ENCODE results near the gene KREMEN1.
A peak's percentile ranks its signal among the peaks of the same experiment; 100 is the strongest.

The KREMEN1 gene

DNA sequence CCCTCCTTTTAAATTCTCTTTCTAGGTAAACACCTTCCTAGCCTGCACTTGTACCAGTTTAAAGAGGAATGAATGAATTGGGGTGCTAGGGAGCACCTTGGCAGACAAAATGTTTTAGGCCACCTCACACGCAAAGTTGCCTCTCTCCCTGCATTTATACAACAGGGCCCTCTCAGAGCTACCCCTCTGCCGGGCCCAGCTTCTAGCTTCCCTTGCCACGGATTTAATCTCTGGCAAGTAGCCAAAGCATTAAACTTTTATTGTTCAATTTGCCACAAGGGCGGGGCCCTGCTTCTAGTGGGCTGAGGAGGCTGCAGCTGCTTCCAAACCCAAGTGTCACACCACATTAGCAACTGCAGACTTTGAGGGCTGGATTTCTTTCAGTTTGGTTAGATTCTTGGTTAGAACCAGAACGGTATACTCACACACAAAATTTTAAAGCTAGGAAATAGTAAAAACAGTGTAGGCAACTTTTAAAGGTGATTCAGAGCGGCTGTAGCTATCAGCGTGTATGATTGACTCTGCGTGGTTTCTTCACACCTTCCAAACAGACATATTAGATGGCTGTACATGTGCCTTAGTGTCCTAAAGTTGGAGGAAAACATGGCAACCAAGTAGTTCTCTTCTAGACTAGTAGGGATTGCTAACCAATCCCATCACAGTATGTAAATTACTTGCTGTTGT lies 6.5 kb downstream of the KREMEN1 start:
- H3K4me3 ChIP-seq (ENCODE audit: low read depth, low read length) = no peak overlapping the region
- no peak for DNase-seq (ENCODE audit: low read depth)
- TF ChIP-seq, protein P1, sequence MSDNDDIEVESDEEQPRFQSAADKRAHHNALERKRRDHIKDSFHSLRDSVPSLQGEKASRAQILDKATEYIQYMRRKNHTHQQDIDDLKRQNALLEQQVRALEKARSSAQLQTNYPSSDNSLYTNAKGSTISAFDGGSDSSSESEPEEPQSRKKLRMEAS (IDR thresholded peaks at IDR 0.05; ENCODE audit: low read depth, low read length) = no peak
- TF ChIP-seq, protein P2, sequence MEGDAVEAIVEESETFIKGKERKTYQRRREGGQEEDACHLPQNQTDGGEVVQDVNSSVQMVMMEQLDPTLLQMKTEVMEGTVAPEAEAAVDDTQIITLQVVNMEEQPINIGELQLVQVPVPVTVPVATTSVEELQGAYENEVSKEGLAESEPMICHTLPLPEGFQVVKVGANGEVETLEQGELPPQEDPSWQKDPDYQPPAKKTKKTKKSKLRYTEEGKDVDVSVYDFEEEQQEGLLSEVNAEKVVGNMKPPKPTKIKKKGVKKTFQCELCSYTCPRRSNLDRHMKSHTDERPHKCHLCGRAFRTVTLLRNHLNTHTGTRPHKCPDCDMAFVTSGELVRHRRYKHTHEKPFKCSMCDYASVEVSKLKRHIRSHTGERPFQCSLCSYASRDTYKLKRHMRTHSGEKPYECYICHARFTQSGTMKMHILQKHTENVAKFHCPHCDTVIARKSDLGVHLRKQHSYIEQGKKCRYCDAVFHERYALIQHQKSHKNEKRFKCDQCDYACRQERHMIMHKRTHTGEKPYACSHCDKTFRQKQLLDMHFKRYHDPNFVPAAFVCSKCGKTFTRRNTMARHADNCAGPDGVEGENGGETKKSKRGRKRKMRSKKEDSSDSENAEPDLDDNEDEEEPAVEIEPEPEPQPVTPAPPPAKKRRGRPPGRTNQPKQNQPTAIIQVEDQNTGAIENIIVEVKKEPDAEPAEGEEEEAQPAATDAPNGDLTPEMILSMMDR (IDR thresholded peaks at IDR 0.05; ENCODE audit: low read depth, low read length) = no peak
- TF ChIP-seq POLR2A (IDR thresholded peaks at IDR 0.05; ENCODE audit: extremely low read depth, insufficient read length) (no peak), MYC (IDR thresholded peaks at IDR 0.05; ENCODE audit: low read depth, low read length) (no peak)

DNA sequence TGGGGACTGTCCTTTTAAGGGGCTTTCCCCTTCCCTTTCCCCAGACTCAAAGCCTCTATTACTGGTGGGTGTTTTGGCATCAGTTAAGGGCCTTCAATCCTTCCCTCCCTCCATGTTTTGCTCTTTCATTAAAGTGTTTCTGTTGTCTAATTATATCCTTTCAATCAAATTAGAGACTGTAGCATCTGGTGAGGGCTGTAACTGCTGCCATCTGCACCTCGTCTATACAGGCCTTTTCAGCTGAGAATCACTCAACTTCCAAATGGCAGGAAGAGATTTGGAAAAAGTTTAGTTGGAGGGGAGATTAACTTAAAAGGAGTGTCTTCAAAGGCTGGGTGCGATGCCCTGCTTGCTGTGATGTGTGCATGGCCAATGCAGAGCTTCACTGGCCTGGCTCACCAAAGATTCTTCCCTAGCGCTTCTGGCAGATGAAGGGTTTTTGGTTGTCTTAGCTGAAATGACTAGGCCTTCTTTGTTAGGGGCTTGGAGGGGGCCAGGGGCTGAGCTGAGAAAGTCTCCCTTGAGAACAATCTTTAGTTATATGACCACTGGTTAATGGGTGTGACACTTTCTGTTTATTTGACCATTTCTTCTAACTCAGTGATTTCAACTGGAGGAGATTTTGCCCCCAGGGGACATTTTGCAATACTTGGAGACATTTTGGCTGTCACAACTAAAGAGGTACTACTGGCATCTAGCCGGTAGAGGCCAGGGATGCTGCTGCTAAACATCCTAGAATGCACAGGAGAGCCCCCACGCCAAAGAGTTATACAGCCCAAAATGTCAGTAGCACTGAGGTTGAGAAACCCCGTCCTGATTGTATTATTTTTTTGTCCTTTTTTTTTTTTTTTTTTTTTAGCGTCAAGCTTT lies 7.5 kb downstream of the KREMEN1 start:
- TF ChIP-seq POLR2A (IDR thresholded peaks at IDR 0.05; ENCODE audit: extremely low read depth, insufficient read length) (no peak), MYC (IDR thresholded peaks at IDR 0.05; ENCODE audit: low read depth, low read length) (no peak)
- TF ChIP-seq, protein P1 (IDR thresholded peaks at IDR 0.05; ENCODE audit: low read depth, low read length) = no peak
- TF ChIP-seq, protein P2 (IDR thresholded peaks at IDR 0.05; ENCODE audit: low read depth, low read length) = peak; percentile 12
- no peak overlapping the region for H3K4me3 ChIP-seq (ENCODE audit: low read depth, low read length)
- peak; percentile 83 for DNase-seq (ENCODE audit: low read depth)

DNA sequence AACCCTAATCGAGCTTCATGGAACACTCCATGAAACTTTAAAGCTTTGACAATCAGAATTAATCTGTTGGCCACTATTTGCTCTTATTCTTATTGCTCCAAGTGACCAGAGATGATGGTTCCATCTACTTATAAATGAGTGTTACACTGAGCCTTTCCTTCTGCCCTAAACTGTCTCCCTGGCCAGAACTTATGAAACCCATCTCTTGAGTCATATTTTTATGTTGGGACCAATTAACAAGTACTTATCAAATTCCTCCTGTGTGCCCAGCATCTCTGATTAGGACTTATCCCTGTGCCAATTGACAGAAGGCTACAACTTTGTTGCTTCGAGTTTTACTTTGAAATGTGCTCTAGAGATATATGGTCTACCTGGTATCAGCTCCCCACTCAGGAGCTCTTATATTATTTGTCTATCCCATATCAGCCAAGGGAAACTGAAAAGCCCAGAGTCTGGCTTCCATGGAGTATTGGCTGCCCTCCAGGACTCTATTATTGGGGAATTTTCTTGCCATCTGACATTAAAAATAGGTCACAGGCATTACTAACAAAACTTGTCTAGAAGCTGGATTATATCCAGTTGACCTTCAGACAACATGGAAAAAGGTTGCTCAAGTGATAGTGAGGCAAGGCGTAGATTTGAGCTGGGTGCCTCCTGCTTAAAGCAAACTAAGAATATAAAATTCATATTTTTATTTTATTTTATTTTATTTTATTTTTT lies 8.8 kb downstream of the KREMEN1 start:
- DNase-seq (ENCODE audit: low read depth) = no peak
- no peak overlapping the region for H3K4me3 ChIP-seq (ENCODE audit: low read depth, low read length)
- TF ChIP-seq, protein P2 (IDR thresholded peaks at IDR 0.05; ENCODE audit: low read depth, low read length) = no peak
- TF ChIP-seq POLR2A (IDR thresholded peaks at IDR 0.05; ENCODE audit: extremely low read depth, insufficient read length) (no peak), MYC (IDR thresholded peaks at IDR 0.05; ENCODE audit: low read depth, low read length) (no peak)
- TF ChIP-seq, protein P1 (IDR thresholded peaks at IDR 0.05; ENCODE audit: low read depth, low read length) = no peak

DNA sequence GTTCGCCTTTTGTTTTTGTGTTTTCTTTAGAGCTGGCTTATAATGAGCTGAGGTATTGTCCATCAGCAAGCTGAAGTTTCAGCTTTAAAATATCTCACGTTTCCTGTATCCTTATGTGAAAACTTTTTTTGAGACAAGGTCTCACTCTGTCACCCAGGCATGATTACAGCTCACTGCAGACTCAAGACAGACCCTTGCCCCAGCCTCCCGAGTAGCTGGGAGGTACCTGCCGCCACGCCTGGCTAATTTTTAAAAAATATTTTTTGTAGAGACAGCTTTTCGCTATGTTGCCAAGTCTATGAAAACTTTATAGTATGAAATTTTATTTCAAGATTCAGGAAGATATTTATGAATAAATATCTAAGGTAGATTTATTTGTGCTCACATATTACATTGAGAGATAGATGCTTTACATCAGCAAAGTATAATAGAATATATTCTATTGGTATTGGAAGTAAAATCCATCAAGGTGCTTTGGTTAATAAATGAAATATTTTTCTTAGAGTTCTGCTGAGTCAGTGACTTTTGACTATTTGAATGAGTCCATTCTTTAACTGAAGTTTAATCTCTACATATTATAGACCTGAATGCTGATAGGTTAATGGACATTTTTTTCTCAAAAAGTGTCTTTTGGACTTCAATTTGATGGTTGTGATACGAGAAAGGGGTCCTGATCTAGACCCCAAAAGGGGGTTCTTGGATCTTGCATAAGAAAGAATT lies 10.2 kb downstream of the KREMEN1 start:
- TF ChIP-seq POLR2A (IDR thresholded peaks at IDR 0.05; ENCODE audit: extremely low read depth, insufficient read length) (no peak), MYC (IDR thresholded peaks at IDR 0.05; ENCODE audit: low read depth, low read length) (no peak)
- TF ChIP-seq, protein P1 (IDR thresholded peaks at IDR 0.05; ENCODE audit: low read depth, low read length) = no peak
- TF ChIP-seq, protein P2 (IDR thresholded peaks at IDR 0.05; ENCODE audit: low read depth, low read length) = no peak
- no peak overlapping the region for H3K4me3 ChIP-seq (ENCODE audit: low read depth, low read length)
- no peak for DNase-seq (ENCODE audit: low read depth)

DNA sequence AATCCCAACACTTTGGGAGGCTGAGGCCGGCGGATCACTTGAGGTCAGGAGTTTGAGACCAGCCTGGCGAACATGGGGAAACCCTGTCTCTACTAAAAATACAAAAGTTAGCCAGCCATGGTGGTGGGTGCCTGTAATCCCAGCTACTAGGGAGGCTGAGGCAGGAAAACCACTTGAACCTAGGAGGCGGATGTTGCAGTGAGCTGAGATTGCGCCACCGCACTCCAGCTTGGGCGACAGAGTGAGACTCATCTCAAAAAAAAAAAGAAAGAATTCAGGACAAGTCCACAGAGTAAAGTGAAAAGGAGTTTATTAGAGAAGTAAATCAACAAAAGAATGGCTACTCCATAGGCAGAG lies 10.7 kb downstream of the KREMEN1 start:
- H3K4me3 ChIP-seq (ENCODE audit: low read depth, low read length) = peak overlapping the region; percentile 16
- peak; percentile 63 for DNase-seq (ENCODE audit: low read depth)

All from NB4 (cell line).